ENCODE measurements around the gene FAM174B. TPM values are rescaled to one million over a fixed set of nuclear protein-coding genes. Genes with fewer than 3 reads are reported as not detected.

The FAM174B gene
- total RNA-seq, 4 donors from 2014 or later = 6.6 to 16.5 (median 9.7) TPM

DNA sequence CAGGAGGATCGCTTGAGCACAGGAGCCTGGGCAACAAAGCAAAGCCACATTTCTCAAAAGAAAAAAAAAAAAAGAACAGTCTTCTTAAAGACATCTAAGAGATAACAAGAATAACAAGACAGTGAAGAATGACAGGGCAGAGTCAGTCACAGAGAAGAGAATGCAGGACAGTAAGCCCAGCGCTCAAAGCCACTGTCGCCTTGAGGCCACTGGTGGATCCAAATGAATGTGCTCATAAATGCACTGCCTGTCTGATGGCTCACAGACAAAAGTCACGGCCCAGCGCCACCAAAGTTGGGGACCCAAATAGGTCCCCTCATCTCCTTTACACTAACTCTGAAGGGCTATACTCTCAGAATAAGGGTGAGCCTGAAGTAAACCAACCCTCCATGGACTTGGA, 52.3 kb downstream of the FAM174B start:
- Histone ChIP-seq H3K36me3 (no peaks in the 10 kb centered on the region), H3K4me3 (no peak overlapping the region), H3K27ac (no peak overlapping the region), H3K4me1 (peaks cover 0 to 17% (median 2%) of the 10 kb centered on the region in 4 donors), H3K27me3 (no peaks in the 10 kb centered on the region), H3K9me3 (no peaks in the 10 kb centered on the region)
- DNase-seq (ENCODE audit: low spot score in 2 of 2) = no peak
- TF ChIP-seq, protein P1, sequence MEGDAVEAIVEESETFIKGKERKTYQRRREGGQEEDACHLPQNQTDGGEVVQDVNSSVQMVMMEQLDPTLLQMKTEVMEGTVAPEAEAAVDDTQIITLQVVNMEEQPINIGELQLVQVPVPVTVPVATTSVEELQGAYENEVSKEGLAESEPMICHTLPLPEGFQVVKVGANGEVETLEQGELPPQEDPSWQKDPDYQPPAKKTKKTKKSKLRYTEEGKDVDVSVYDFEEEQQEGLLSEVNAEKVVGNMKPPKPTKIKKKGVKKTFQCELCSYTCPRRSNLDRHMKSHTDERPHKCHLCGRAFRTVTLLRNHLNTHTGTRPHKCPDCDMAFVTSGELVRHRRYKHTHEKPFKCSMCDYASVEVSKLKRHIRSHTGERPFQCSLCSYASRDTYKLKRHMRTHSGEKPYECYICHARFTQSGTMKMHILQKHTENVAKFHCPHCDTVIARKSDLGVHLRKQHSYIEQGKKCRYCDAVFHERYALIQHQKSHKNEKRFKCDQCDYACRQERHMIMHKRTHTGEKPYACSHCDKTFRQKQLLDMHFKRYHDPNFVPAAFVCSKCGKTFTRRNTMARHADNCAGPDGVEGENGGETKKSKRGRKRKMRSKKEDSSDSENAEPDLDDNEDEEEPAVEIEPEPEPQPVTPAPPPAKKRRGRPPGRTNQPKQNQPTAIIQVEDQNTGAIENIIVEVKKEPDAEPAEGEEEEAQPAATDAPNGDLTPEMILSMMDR (IDR thresholded peaks at IDR 0.05) = no peak
- TF ChIP-seq EP300 (IDR thresholded peaks at IDR 0.05) = no peak
- no peak for TF ChIP-seq POLR2A (IDR thresholded peaks at IDR 0.05)
- 93% methylated on average over 5 of the region's 5 CpGs for WGBS, 2 donors

DNA sequence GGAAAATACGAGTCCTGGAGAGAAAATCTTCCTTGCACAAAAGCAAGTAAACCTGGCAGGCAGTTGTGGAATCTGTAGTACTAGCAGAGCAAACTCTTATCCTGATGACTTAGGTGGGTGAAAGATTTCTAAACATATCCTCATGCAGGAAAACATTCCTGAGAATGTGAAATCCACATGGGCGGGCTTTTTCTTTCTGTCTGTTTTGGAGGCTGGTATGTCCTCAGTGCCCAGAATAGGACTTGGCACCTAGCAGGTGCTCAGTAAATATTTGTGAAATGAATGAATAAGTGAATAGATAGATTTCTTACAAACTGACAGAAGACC, 53.3 kb downstream of the FAM174B start:
- Histone ChIP-seq H3K36me3 (no peaks in the 10 kb centered on the region), H3K27me3 (no peaks in the 10 kb centered on the region), H3K9me3 (no peaks in the 10 kb centered on the region), H3K4me1 (peaks cover 0 to 17% (median 2%) of the 10 kb centered on the region in 4 donors), H3K27ac (no peak overlapping the region), H3K4me3 (no peak overlapping the region)
- TF ChIP-seq EP300 (IDR thresholded peaks at IDR 0.05) (no peak), POLR2A (IDR thresholded peaks at IDR 0.05) (no peak)
- TF ChIP-seq, protein P1 (IDR thresholded peaks at IDR 0.05) = no peak
- WGBS, 2 donors = 89 to 94% methylated on average over 2 of the region's 2 CpGs
- no peak for DNase-seq (ENCODE audit: low spot score in 2 of 2)

DNA sequence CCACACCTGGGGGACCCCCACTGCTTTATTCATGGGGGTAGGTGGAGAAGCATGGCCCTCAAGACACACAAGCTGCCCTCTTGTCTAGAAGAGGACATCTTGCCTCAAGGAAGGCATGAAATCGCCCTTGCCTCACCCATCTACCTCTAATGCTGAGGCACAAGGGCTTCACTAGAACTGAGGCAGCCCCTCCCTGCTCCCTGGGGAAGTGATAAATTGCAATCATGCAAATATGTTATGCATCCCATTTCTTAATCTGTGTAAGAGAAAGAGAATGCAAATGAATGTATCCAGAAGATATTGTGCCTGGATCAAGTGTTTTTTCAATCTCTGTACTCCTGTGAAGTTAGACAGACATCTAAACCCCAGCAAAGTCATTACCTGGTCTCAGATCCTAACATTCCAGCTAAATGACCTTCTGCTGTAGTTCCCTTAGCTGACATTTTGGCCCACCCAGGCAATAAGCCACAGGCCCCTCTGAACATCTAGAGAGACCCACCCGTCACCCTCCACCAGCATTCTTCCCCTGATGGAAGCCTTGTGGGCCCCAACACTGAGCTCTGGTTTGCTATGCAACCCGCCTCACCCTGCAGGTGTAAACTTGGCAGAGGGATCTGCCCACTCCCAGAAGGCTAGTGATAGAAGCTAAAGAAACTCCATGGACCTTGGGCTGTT, 53.8 kb downstream of the FAM174B start:
- DNase-seq (ENCODE audit: low spot score in 2 of 2) = no peak
- H3K9me3 ChIP-seq = no peaks in the 10 kb centered on the region
- no peak overlapping the region for H3K27ac ChIP-seq
- no peak overlapping the region for H3K4me3 ChIP-seq
- TF ChIP-seq POLR2A (IDR thresholded peaks at IDR 0.05) = no peak
- H3K36me3 ChIP-seq = no peaks in the 10 kb centered on the region
- H3K27me3 ChIP-seq = no peaks in the 10 kb centered on the region
- WGBS, 2 donors = 87 to 97% methylated on average over 3 of the region's 3 CpGs
- H3K4me1 ChIP-seq = peaks cover 0 to 21% (median 2%) of the 10 kb centered on the region in 4 donors

DNA sequence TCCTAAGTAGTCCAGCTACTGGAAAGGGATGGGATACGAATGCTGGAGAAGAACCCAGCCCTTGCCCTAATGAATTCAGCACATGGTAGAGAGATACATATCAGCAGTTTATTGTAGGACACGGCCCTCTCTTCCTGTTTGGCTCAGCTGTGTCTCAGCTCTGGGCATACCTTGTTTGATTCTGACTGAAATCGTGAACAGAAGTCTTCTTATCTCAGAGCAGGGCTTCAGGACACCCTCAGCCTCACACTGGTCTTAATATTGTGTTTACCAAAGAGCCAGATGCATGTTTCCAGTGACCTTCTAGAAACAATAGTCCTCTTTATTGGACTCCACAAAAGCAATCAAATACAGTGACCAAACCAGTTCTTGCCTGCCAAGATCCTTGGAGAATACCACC, 54.7 kb downstream of the FAM174B start:
- H3K27ac ChIP-seq = no peak overlapping the region
- H3K36me3 ChIP-seq = no peaks in the 10 kb centered on the region
- no peak for DNase-seq (ENCODE audit: low spot score in 2 of 2)
- WGBS, 2 donors = 29 to 37% methylated on average over 3 of the region's 3 CpGs
- no peaks in the 10 kb centered on the region for H3K27me3 ChIP-seq
- H3K4me3 ChIP-seq = no peak overlapping the region
- peaks cover 0 to 26% (median 2%) of the 10 kb centered on the region in 4 donors for H3K4me1 ChIP-seq
- H3K9me3 ChIP-seq = no peaks in the 10 kb centered on the region
- TF ChIP-seq POLR2A (IDR thresholded peaks at IDR 0.05) (no peak), EP300 (IDR thresholded peaks at IDR 0.05) (no peak)
- TF ChIP-seq, protein P1 (IDR thresholded peaks at IDR 0.05) = no peak

DNA sequence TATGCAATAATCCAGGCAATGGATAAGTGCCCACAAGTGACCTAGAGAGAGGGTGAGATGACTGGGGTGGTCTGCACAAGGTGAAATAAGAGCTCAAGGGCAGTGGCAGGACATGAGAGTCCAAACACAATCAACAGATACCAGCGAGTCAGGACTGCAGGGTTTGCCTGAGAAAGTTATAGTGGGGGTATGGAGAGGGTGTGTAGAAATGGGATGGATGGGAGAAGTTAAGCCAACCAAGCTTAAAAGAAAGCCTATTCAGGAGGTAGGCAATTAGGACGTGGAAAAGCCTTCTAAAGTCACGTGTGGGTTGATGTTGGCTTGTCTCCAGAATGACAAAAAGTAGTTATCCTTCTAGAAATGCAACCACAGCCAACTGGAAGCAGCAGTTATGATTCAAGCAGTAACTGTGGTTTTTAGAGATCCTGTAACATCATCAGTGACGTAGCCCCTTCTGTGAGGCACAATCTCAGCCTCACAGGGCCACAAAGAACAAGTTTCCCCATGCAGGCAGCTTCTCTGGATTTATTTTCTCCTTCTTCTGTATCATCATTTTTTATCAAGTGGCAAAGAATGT, 56.1 kb downstream of the FAM174B start:
- Histone ChIP-seq H3K27ac (no peak overlapping the region), H3K27me3 (no peaks in the 10 kb centered on the region), H3K9me3 (no peaks in the 10 kb centered on the region), H3K4me1 (peaks cover 0 to 26% (median 2%) of the 10 kb centered on the region in 4 donors), H3K36me3 (no peaks in the 10 kb centered on the region), H3K4me3 (no peak overlapping the region)
- no peak for TF ChIP-seq POLR2A (IDR thresholded peaks at IDR 0.05)
- TF ChIP-seq EP300 (IDR thresholded peaks at IDR 0.05) = no peak
- TF ChIP-seq, protein P1 (IDR thresholded peaks at IDR 0.05) = no peak
- no peak for DNase-seq (ENCODE audit: low spot score in 2 of 2)
- 25 to 27% methylated on average over 4 of the region's 4 CpGs for WGBS, 2 donors

Data from tibial nerve (tissue), 4 donors.